WERI-Rb-1 (cell line): Measurements from ENCODE around the gene APBB1.

Source experiments
- DNase-seq: peaks from one replicate; pipeline ENCODE4 v3.0.0-alpha.2; 2020
- H3K27ac ChIP-seq: fragments of 250-450 bp; sonication (Bioruptor Pico); 2 replicates; pipeline ENCODE4 v1.5.1; 2020; ENCODE audit warnings: mild to moderate bottlenecking, moderate library complexity
- H3K27me3 ChIP-seq: fragments of 250-450 bp; sonication (Bioruptor Pico); 2 replicates; pipeline ENCODE4 v1.5.1; 2021; ENCODE audit warnings: mild to moderate bottlenecking, low read depth, moderate library complexity; ENCODE audit not compliant: insufficient read depth, severe bottlenecking
- H3K36me3 ChIP-seq: fragments of 250-450 bp; sonication (Bioruptor Pico); 2 replicates; pipeline ENCODE4 v1.5.1; 2020; ENCODE audit warnings: mild to moderate bottlenecking, moderate library complexity
- H3K4me3 ChIP-seq: 2 replicates; pipeline ENCODE4 v1.5.1; 2011; ENCODE audit warnings: low read depth, mild to moderate bottlenecking, control low read depth, low read length
- H3K9me3 ChIP-seq: fragments of 250-450 bp; sonication (Bioruptor Pico); 2 replicates; pipeline ENCODE4 v1.5.1; 2021; ENCODE audit warnings: mild to moderate bottlenecking, moderate library complexity; ENCODE audit not compliant: severe bottlenecking
- CTCF ChIP-seq: IDR thresholded peaks from 2 replicates; pipeline ENCODE4 v1.5.1; 2011; ENCODE audit warnings: low read depth, mild to moderate bottlenecking, control low read depth, inconsistent platforms, low read length

Gene APBB1

GRCh38 chr11:6419009-6419631, at the start of gene APBB1:
Gene APBB1, minus strand, starts transcription at chr11:6419094. Its CDS starts 7,747 bp downstream, at chr11:6411347.
- peaks cover 1% of the 10 kb centered on the region; the same call in 1 of the 2 replicates for H3K36me3 ChIP-seq
- no peaks in the 10 kb centered on the region for H3K9me3 ChIP-seq
- peak; percentile 68 for DNase-seq
- peak within 1 kb of the TSS; percentile 82 for H3K4me3 ChIP-seq
- H3K27me3 ChIP-seq, result no peaks in the 10 kb centered on the region
- H3K27ac ChIP-seq, result peak within 1 kb of the TSS; percentile 93
- TF ChIP-seq CTCF, result no peak

- Histone ChIP-seq H3K27ac (no peak overlapping the region), H3K36me3 (peaks cover 54% of the 10 kb centered on the region), H3K9me3 (no peaks in the 10 kb centered on the region), H3K4me3 (no peak overlapping the region), H3K27me3 (no peaks in the 10 kb centered on the region)
- no peak for DNase-seq
- TF ChIP-seq CTCF, result no peak
Measured at GRCh38 chr11:6459099-6459450, 40.2 kb upstream of the APBB1 start.

- DNase-seq, result no peak
- peaks cover 53% of the 10 kb centered on the region for H3K36me3 ChIP-seq
- TF ChIP-seq CTCF, result no peak
- H3K27ac ChIP-seq, result no peak overlapping the region
- no peak overlapping the region for H3K4me3 ChIP-seq
- no peaks in the 10 kb centered on the region for H3K9me3 ChIP-seq
- H3K27me3 ChIP-seq, result no peaks in the 10 kb centered on the region
Measured at GRCh38 chr11:6458352-6459098, 39.6 kb upstream of the APBB1 start.

- DNase-seq, result no peak
- no peaks in the 10 kb centered on the region for H3K27me3 ChIP-seq
- H3K9me3 ChIP-seq, result no peaks in the 10 kb centered on the region
- no peak overlapping the region for H3K27ac ChIP-seq
- no peak for TF ChIP-seq CTCF
- peaks cover 51% of the 10 kb centered on the region for H3K36me3 ChIP-seq
- H3K4me3 ChIP-seq, result no peak overlapping the region
Measured at GRCh38 chr11:6457581-6458320, 38.9 kb upstream of the APBB1 start.

- no peak for DNase-seq
Measured at GRCh38 chr11:6456361-6457073, 37.6 kb upstream of the APBB1 start.

More at GRCh38 chr11:6456361-6457073, 37.6 kb upstream of the APBB1 start:
- no peak for TF ChIP-seq CTCF
- Histone ChIP-seq H3K27me3 (no peaks in the 10 kb centered on the region), H3K9me3 (no peaks in the 10 kb centered on the region), H3K27ac (no peak overlapping the region), H3K4me3 (no peak overlapping the region), H3K36me3 (peaks cover 53% of the 10 kb centered on the region)
